NCI-H2029 (cell line): Measurements from ENCODE around the gene TBXT.

ENCODE experiments used
- DNase-seq: peaks from one replicate; lab custom pipeline; 2025; lab: John Stamatoyannopoulos, UW

Gene TBXT

GRCh38 chr6:166112580-166112979 lies 55.1 kb downstream of the TBXT start:
- no peak for DNase-seq

GRCh38 chr6:166109608-166110007 lies 58.0 kb downstream of the TBXT start:
- DNase-seq = no peak
